Nucleus accumbens (tissue), 56 donors: ENCODE data around the gene SARM1.
"Not testable (repeated sequence)": the region's sequence is repeated elsewhere in the genome, so short reads cannot be mapped to it uniquely, and the experiment has no call there.

Experiments used
- DNase-seq, 56 donors: peaks; one replicate each; lab custom pipeline; 2025; lab: John Stamatoyannopoulos, UW

The SARM1 gene

GRCh38 chr17:28412099-28412498 is 40.6 kb downstream of the SARM1 start:
- DNase-seq = no peak

- no peak for DNase-seq
Measured at GRCh38 chr17:28413804-28414203, 42.3 kb downstream of the SARM1 start.

GRCh38 chr17:28415886-28416285 is 44.4 kb downstream of the SARM1 start:
- DNase-seq = no peak

- peak in 15 of 56 donors; percentile 5 to 45 (median 13) for DNase-seq
Measured at GRCh38 chr17:28416703-28417311, 45.3 kb downstream of the SARM1 start.

GRCh38 chr17:28421787-28422305 is 50.4 kb downstream of the SARM1 start:
- DNase-seq = no peak

GRCh38 chr17:28425206-28425605 is 53.7 kb downstream of the SARM1 start:
- no peak for DNase-seq

- DNase-seq = no peak
Measured at GRCh38 chr17:28426081-28426519, 54.6 kb downstream of the SARM1 start.

GRCh38 chr17:28427371-28427770 is 55.9 kb downstream of the SARM1 start:
- DNase-seq = no peak

- not testable (repeated sequence) for DNase-seq
Measured at GRCh38 chr17:28427982-28428381, 56.5 kb downstream of the SARM1 start.

GRCh38 chr17:28433721-28434120 is 62.2 kb downstream of the SARM1 start:
- no peak for DNase-seq

GRCh38 chr17:28434326-28434725 is 62.8 kb downstream of the SARM1 start:
- DNase-seq = not testable (repeated sequence)

- no peak for DNase-seq
Measured at GRCh38 chr17:28443901-28444638, 72.6 kb downstream of the SARM1 start.

GRCh38 chr17:28446716-28447395 is 75.4 kb downstream of the SARM1 start:
- no peak for DNase-seq

- DNase-seq = no peak
Measured at GRCh38 chr17:28447396-28447760, 75.9 kb downstream of the SARM1 start.

GRCh38 chr17:28449859-28450258 is 78.4 kb downstream of the SARM1 start:
- no peak for DNase-seq
